GM18499 (cell line): ENCODE data around the gene CHST3.
"Not testable (repeated sequence)": the region's sequence is repeated elsewhere in the genome, so short reads cannot be mapped to it uniquely, and the experiment has no call there.

ENCODE experiments used
- ATAC-seq: cut with Tn5 transposase; IDR thresholded peaks from one replicate; pipeline ENCODE4 v1.9.1; 2021; ENCODE audit warnings: moderate number of reproducible peaks; ENCODE audit not compliant: insufficient read depth, unreplicated experiment

Gene CHST3

GRCh38 chr10:71946700-71947099, 17.5 kb upstream of the CHST3 start:
- no peak for ATAC-seq

- no peak for ATAC-seq
Observed at GRCh38 chr10:71948496-71949067, 15.6 kb upstream of the CHST3 start.

GRCh38 chr10:71950683-71951082, 13.5 kb upstream of the CHST3 start:
- no peak for ATAC-seq

- no peak for ATAC-seq
Observed at GRCh38 chr10:71952745-71953144, 11.4 kb upstream of the CHST3 start.

GRCh38 chr10:71957546-71958275, 6.5 kb upstream of the CHST3 start:
- no peak for ATAC-seq

GRCh38 chr10:71959526-71959925, 4.7 kb upstream of the CHST3 start:
- ATAC-seq, result no peak

- no peak for ATAC-seq
Observed at GRCh38 chr10:71961831-71962230, 2.4 kb upstream of the CHST3 start.

GRCh38 chr10:71962901-71963300, 1.3 kb upstream of the CHST3 start:
- ATAC-seq, result no peak

GRCh38 chr10:71963351-71964097, 671 bp upstream of the CHST3 start:
- no peak for ATAC-seq

- ATAC-seq, result no peak
Observed at GRCh38 chr10:71964743-71965515, 734 bp downstream of the CHST3 start.

- ATAC-seq, result no peak
Observed at GRCh38 chr10:71965623-71966022, 1.4 kb downstream of the CHST3 start.

GRCh38 chr10:71966046-71967004, 2.1 kb downstream of the CHST3 start:
- ATAC-seq, result no peak

- ATAC-seq, result not testable (repeated sequence)
Observed at GRCh38 chr10:71967958-71968357, 3.8 kb downstream of the CHST3 start.

- no peak for ATAC-seq
Observed at GRCh38 chr10:71968553-71969474, 4.6 kb downstream of the CHST3 start.

GRCh38 chr10:71969929-71970328, 5.7 kb downstream of the CHST3 start:
- no peak for ATAC-seq

- ATAC-seq, result no peak
Observed at GRCh38 chr10:71970331-71970730, 6.1 kb downstream of the CHST3 start.

GRCh38 chr10:71970869-71971268, 6.7 kb downstream of the CHST3 start:
- ATAC-seq, result no peak

- no peak for ATAC-seq
Observed at GRCh38 chr10:71971311-71971731, 7.1 kb downstream of the CHST3 start.
